Measurements from ENCODE around the gene FNDC11. TPM values are rescaled to one million over a fixed set of nuclear protein-coding genes. Genes with fewer than 3 reads are reported as not detected.
A peak's percentile ranks its signal among the peaks of the same experiment; 100 is the strongest.
"Not testable (repeated sequence)": the region's sequence is repeated elsewhere in the genome, so short reads cannot be mapped to it uniquely, and the experiment has no call there.

FNDC11 gene
- total RNA-seq (2014; rRNA removed; shearing (Covaris generic)), result 0.05 TPM in 1 of 2 replicates, not detected in the other
- polyA plus RNA-seq (2014; cell fraction: nucleus; rRNA removed), result 0.18 TPM in 1 of 2 replicates, not detected in the other

GRCh38 chr20:63553933-63554290 lies at the start of gene FNDC11:
Gene FNDC11 (plus strand): TSS chr20:63554159. CDS start chr20:63555664, 1,505 bp downstream.
- no peak for DNase-seq (ENCODE audit: extremely low read depth, low read depth)

GRCh38 chr20:63504642-63505041 lies 49.3 kb upstream of the FNDC11 start:
- DNase-seq (ENCODE audit: extremely low read depth, low read depth), result no peak

GRCh38 chr20:63505281-63505680 lies 48.7 kb upstream of the FNDC11 start:
- no peak for DNase-seq (ENCODE audit: extremely low read depth, low read depth)

DNA sequence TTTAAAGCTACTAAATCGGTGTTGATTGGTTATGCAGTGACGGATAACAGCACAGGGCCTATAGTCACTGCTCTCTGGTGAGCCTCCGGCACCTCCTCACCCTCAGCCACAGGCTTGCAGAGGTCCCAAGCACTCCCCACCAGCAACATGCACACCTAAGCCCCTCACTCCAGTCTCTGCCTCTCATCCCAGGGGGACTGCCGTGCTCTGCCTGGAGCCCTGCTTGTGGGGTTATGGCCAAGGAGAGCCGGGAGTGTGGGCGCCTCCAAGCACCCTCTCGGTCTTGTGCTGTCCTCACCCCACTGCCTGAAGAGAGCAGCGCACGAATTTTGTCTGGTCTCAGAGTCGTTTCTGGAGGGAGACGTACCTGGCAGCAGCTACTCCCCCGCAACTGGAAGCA lies 48.2 kb upstream of the FNDC11 start:
- no peak for DNase-seq (ENCODE audit: extremely low read depth, low read depth)

GRCh38 chr20:63507083-63507743 lies 46.7 kb upstream of the FNDC11 start:
- DNase-seq (ENCODE audit: extremely low read depth, low read depth), result no peak

- DNase-seq (ENCODE audit: extremely low read depth, low read depth), result no peak
These were observed 45.7 kb upstream of the FNDC11 start for GRCh38 chr20:63508072-63508768.

GRCh38 chr20:63509088-63509564 lies 44.8 kb upstream of the FNDC11 start:
- DNase-seq (ENCODE audit: extremely low read depth, low read depth), result no peak

GRCh38 chr20:63513207-63513606 lies 40.8 kb upstream of the FNDC11 start:
- DNase-seq (ENCODE audit: extremely low read depth, low read depth), result no peak

- DNase-seq (ENCODE audit: extremely low read depth, low read depth), result not testable (repeated sequence)
These were observed 39.4 kb upstream of the FNDC11 start for GRCh38 chr20:63514520-63514919.

DNA sequence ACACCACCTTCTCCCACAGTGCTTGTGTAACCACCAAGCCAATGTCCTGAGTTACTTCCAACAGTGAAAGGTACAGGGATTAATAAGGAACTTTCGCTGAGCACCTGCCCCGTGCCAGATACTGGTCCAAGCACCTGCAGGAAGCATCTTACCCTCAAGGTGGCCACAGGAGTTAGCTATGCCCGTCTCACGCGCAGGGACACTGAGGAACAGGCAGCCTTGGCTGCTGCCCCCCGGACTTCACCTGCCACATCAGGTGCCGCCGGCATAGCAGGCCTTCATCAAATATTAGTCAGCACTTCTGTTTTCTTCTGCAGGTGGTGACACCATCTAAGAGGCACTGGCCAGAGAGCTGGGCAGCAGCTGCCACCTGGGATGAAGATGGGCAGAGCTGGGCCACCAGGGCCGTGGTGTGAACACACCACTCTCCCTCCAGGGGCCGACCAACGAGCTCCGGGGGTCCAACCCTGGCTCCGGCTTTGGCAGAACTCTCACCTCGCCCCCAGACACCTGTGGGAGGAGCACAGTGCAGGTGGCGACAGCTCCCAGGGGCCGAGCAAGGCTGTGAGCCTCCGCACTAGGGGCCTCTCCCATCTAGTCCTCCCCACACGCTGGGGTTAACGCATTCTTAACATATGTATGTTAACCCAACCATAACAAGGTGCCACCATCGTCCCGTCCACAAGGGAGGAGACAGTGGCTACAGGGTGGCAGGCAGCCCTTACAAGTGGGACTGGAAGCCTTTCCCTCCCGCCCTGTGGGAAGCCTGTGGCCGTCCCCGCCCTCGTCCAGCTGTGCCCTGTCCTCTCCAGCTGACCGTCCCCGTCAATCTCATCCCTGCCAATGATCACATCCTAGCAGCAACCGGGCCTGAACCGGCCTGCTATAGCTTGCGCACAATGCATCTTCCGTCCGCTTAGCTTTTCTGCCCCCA lies 36.3 kb upstream of the FNDC11 start:
- DNase-seq (ENCODE audit: extremely low read depth, low read depth), result no peak

- no peak for DNase-seq (ENCODE audit: extremely low read depth, low read depth)
These were observed 35.6 kb upstream of the FNDC11 start for GRCh38 chr20:63518351-63518861.

GRCh38 chr20:63518946-63519667 lies 34.9 kb upstream of the FNDC11 start:
- no peak for DNase-seq (ENCODE audit: extremely low read depth, low read depth)

DNA sequence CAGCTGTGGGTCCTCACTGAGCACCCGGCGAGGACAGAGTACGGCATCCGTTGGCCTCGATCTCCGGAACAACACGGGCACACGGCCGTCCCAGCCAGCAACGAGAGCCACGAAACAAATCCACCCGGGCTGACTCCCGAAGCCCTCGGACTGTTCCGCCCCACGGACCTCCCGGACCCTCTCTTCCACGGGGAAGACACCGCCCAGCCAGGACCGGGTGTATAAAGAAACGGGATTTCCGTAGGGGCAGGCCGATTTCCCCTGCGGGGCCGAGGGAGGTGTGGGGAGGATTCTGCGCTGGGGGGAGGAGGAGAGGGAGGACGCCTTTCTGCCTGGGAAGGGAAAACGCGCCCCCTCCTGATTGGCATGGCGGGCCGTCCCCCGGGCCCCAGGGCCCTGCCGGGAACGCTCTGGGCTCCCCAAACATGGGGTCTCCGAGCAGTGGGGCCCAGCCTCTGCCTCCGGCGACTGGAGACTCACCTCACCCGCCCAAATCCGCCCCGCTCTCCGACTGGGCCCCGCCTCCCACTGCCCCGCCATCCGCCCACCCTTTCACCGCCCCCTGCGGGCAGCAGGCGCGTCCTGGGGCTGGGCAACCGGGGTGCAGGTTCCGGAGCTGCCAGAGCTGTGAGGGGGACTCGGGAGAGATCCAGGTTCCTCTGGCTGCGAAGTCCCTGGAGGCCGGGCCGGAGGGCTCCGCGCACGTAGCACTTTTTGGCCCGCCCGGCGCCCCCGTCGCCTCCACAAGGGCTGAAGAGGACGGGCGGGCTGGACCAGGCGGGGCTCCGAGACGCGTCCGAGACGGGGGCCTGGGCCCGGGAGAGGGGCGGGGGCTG lies 34.1 kb upstream of the FNDC11 start:
- no peak for DNase-seq (ENCODE audit: extremely low read depth, low read depth)

GRCh38 chr20:63520504-63520933 lies 33.4 kb upstream of the FNDC11 start, which contains the start of gene PPDPF:
Gene PPDPF (plus strand): TSS chr20:63520765. CDS start chr20:63521309, 544 bp downstream.
- DNase-seq (ENCODE audit: extremely low read depth, low read depth), result peak; percentile 69

DNA sequence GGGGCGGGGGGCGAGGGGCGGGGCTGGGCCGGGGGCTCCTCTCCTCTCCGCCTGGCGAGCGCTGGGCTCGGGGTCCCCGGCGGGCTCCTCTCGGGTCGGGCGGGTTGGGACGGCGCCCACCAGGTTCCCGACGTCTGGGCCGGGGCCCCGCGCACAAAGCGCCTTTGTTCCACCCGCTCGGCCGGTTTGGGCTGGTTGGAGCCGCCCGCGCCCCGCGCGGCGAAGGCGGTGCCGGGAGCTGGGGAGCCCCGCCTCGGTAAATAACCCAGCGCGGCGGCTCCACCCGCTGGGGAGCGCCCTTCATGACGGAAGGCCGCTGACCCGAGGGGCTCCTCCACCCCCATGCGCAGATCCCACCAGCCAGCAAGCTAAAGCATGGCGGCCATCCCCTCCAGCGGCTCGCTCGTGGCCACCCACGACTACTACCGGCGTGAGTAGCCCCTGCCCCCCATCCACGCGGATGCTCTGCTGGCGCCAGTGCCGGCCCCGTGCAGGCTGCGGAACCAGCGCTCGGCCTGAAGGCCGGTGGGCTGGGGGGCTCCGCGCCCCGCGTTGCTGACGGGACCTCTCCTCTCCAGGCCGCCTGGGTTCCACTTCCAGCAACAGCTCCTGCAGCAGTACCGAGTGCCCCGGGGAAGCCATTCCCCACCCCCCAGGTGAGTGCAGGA lies 32.9 kb upstream of the FNDC11 start:
- DNase-seq (ENCODE audit: extremely low read depth, low read depth), result peak; percentile 33

DNA sequence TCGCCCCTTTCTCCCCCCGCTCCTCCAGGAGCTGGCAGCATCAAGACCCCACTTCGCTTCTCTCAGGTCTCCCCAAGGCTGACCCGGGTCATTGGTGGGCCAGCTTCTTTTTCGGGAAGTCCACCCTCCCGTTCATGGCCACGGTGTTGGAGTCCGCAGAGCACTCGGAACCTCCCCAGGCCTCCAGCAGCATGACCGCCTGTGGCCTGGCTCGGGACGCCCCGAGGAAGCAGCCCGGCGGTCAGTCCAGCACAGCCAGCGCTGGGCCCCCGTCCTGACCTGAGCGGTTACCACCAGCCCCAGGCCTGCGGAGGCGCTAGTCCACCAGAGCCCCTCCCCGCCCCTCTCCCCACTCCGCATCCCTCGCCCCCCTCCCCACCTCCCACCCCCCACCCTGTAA lies 32.4 kb upstream of the FNDC11 start:
- no peak for DNase-seq (ENCODE audit: extremely low read depth, low read depth)

GRCh38 chr20:63522091-63522868 lies 31.7 kb upstream of the FNDC11 start:
- no peak for DNase-seq (ENCODE audit: extremely low read depth, low read depth)

Data from NCI-H460 (cell line).